HG03457 (cell line): ENCODE results near the gene CDHR3.
A peak's percentile ranks its signal among the peaks of the same experiment; 100 is the strongest.

Experiments used
- ATAC-seq: cut with Tn5 transposase; IDR thresholded peaks from one replicate; pipeline ENCODE4 v1.9.1; 2021; ENCODE audit warnings: moderate number of reproducible peaks; ENCODE audit not compliant: unreplicated experiment

The CDHR3 gene

GRCh38 chr7:106045586-106045985, 82.5 kb downstream of the CDHR3 start:
- no peak for ATAC-seq

GRCh38 chr7:106047184-106047583, 84.1 kb downstream of the CDHR3 start:
- ATAC-seq: no peak

GRCh38 chr7:106047818-106048705, 85.0 kb downstream of the CDHR3 start:
- ATAC-seq: no peak

- ATAC-seq: no peak
Measured at GRCh38 chr7:106048706-106049020, 85.6 kb downstream of the CDHR3 start.

- no peak for ATAC-seq
Measured at GRCh38 chr7:106049139-106049752, 86.2 kb downstream of the CDHR3 start.

GRCh38 chr7:106050002-106050745, 87.1 kb downstream of the CDHR3 start:
- ATAC-seq: no peak

GRCh38 chr7:106050746-106051117, 87.7 kb downstream of the CDHR3 start:
- no peak for ATAC-seq

GRCh38 chr7:106052681-106053080, 89.6 kb downstream of the CDHR3 start:
- no peak for ATAC-seq

- ATAC-seq: no peak
Measured at GRCh38 chr7:106053109-106053508, 90.0 kb downstream of the CDHR3 start.

GRCh38 chr7:106054156-106054910, 91.3 kb downstream of the CDHR3 start:
- ATAC-seq: no peak

- ATAC-seq: no peak
Measured at GRCh38 chr7:106054971-106055532, 92.0 kb downstream of the CDHR3 start.

GRCh38 chr7:106056513-106057203, 93.6 kb downstream of the CDHR3 start:
- no peak for ATAC-seq

GRCh38 chr7:106057204-106057961, 94.3 kb downstream of the CDHR3 start:
- ATAC-seq: no peak

GRCh38 chr7:106057962-106058927, 95.2 kb downstream of the CDHR3 start:
- ATAC-seq: peak; percentile 57

- no peak for ATAC-seq
Measured at GRCh38 chr7:106058928-106059324, 95.9 kb downstream of the CDHR3 start.

- ATAC-seq: no peak
Measured at GRCh38 chr7:106059556-106059955, 96.5 kb downstream of the CDHR3 start.

GRCh38 chr7:106060394-106060920, 97.4 kb downstream of the CDHR3 start:
- ATAC-seq: no peak
